Neural cell (in vitro differentiated cells): Measurements from ENCODE around the gene CD200. TPM values are rescaled to one million over a fixed set of nuclear protein-coding genes. Genes with fewer than 3 reads are reported as not detected.
A peak's percentile ranks its signal among the peaks of the same experiment; 100 is the strongest.
"Not testable (repeated sequence)": the region's sequence is repeated elsewhere in the genome, so short reads cannot be mapped to it uniquely, and the experiment has no call there.

Source experiments
- H2AFZ ChIP-seq: fragments of 200-600, 300-800 bp; sonication (generic), shearing (Covaris generic); 2 replicates; pipeline ENCODE4 v1.6.0; 2014; ENCODE audit warnings: low read depth, mild to moderate bottlenecking, antibody characterized with exemption, low read length, moderate library complexity
- H3F3A ChIP-seq: fragments of 200-600 bp; shearing (Covaris generic); 2 replicates; pipeline ENCODE4 v1.6.1; 2016; ENCODE audit warnings: mild to moderate bottlenecking, moderate library complexity, mixed read lengths, antibody characterized with exemption, low read length; ENCODE audit not compliant: insufficient read depth, poor library complexity, severe bottlenecking
- H3K27ac ChIP-seq: fragments of 200-600, 300-800 bp; sonication (generic), shearing (Covaris generic); 2 replicates; pipeline ENCODE4 v1.5.1; 2014; ENCODE audit warnings: mild to moderate bottlenecking, low read length, moderate library complexity
- H3K27me3 ChIP-seq: fragments of 300-800, 200-600 bp; sonication (generic), shearing (Covaris generic); 2 replicates; pipeline ENCODE4 v1.6.0; 2014; ENCODE audit warnings: mild to moderate bottlenecking, low read depth, low read length, moderate library complexity; ENCODE audit not compliant: insufficient read depth
- H3K36me3 ChIP-seq: fragments of 300-800, 200-600 bp; sonication (generic), shearing (Covaris generic); 2 replicates; pipeline ENCODE4 v1.5.1; 2014; ENCODE audit warnings: mild to moderate bottlenecking, antibody characterized with exemption, low read length, moderate library complexity; ENCODE audit not compliant: insufficient read depth
- H3K4me2 ChIP-seq: fragments of 300-800, 200-600 bp; sonication (generic), shearing (Covaris generic); 2 replicates; pipeline ENCODE4 v1.6.0; 2014; ENCODE audit warnings: mild to moderate bottlenecking, low read length
- H3K4me3 ChIP-seq: fragments of 300-800, 200-600 bp; sonication (generic), shearing (Covaris generic); 2 replicates; pipeline ENCODE4 v1.5.1; 2014; ENCODE audit warnings: mild to moderate bottlenecking, low read length, moderate library complexity
- H3K79me2 ChIP-seq: fragments of 200-600 bp; shearing (Covaris generic); replicated peaks from 2 replicates; pipeline ENCODE4 v1.6.0; 2014; ENCODE audit warnings: mild to moderate bottlenecking, low read length, moderate library complexity; ENCODE audit not compliant: insufficient read depth
- H3K9ac ChIP-seq: fragments of 300-800, 200-600 bp; sonication (generic), shearing (Covaris generic); 2 replicates; pipeline ENCODE4 v1.6.1; 2016; ENCODE audit warnings: mild to moderate bottlenecking, low read length, mixed read lengths
- H3K9me2 ChIP-seq: fragments of 200-600 bp; shearing (Covaris generic); 2 replicates; pipeline ENCODE4 v1.6.1; 2016; ENCODE audit warnings: mild to moderate bottlenecking, low read length, mixed read lengths; ENCODE audit not compliant: insufficient read depth
- H3K9me3 ChIP-seq: fragments of 200-600, 300-800 bp; sonication (generic), shearing (Covaris generic); 2 replicates; pipeline ENCODE4 v1.6.1; 2016; ENCODE audit warnings: mild to moderate bottlenecking, mixed run types, low read length, moderate library complexity, mixed read lengths
- H4K20me1 ChIP-seq: fragments of 200-600 bp; shearing (Covaris generic); 2 replicates; pipeline ENCODE4 v1.6.1; 2016; ENCODE audit warnings: mild to moderate bottlenecking, mixed run types; ENCODE audit not compliant: insufficient read depth
- EP300 ChIP-seq: fragments of 450-650 bp; conservative IDR thresholded peaks from 2 replicates; pipeline ENCODE4 v1.6.1; 2014; ENCODE audit warnings: antibody characterized with exemption, mild to moderate bottlenecking, moderate library complexity; ENCODE audit not compliant: poor library complexity, severe bottlenecking
- EZH2 ChIP-seq: fragments of 200-600, 300-800 bp; shearing (Covaris generic), sonication (generic); IDR thresholded peaks from 2 replicates; pipeline ENCODE4 v1.6.1; 2014; ENCODE audit warnings: antibody characterized with exemption, low read length, borderline replicate concordance, mild to moderate bottlenecking; ENCODE audit not compliant: insufficient read depth, poor library complexity, severe bottlenecking
- MXI1 ChIP-seq: fragments of 450-650 bp; conservative IDR thresholded peaks from 2 replicates; pipeline ENCODE4 v1.6.1; 2014; ENCODE audit warnings: antibody characterized with exemption, mild to moderate bottlenecking; ENCODE audit not compliant: poor library complexity, severe bottlenecking
- POLR2AphosphoS5 ChIP-seq: IDR thresholded peaks from 2 replicates; pipeline ENCODE4 v1.6.1; 2012
- RAD21 ChIP-seq: fragments of 450-650 bp; conservative IDR thresholded peaks from 2 replicates; pipeline ENCODE4 v1.6.1; 2014; ENCODE audit warnings: antibody characterized with exemption, mild to moderate bottlenecking, moderate library complexity
- SMC3 ChIP-seq: fragments of 450-650 bp; conservative IDR thresholded peaks from 2 replicates; pipeline ENCODE4 v1.6.1; 2014; ENCODE audit warnings: antibody characterized with exemption, mild to moderate bottlenecking, moderate library complexity; ENCODE audit not compliant: poor library complexity
- TAF1 ChIP-seq: IDR thresholded peaks from 2 replicates; pipeline ENCODE4 v1.6.1; 2012; ENCODE audit warnings: low read depth
- polyA plus RNA-seq: library from polyadenylated mRNA; depleted of rRNA; stranded (reverse); fragments of >200 nt; gene quantifications from 2 replicates; pipeline ENCODE4 v1.2.3, GENCODE V29; 2014
- TF ChIP-seq, protein P1 (sequence below): fragments of 450-650 bp; IDR thresholded peaks from 2 replicates; pipeline ENCODE4 v1.5.1; 2014; ENCODE audit warnings: antibody characterized with exemption, mild to moderate bottlenecking, moderate library complexity; ENCODE audit not compliant: poor library complexity, severe bottlenecking
- TF ChIP-seq, protein P2 (sequence below): IDR thresholded peaks from 2 replicates; pipeline ENCODE4 v1.6.1; 2012; ENCODE audit warnings: borderline replicate concordance

Gene CD200
- polyA plus RNA-seq, 1 donor from 2014 or later, result 174 TPM

DNA sequence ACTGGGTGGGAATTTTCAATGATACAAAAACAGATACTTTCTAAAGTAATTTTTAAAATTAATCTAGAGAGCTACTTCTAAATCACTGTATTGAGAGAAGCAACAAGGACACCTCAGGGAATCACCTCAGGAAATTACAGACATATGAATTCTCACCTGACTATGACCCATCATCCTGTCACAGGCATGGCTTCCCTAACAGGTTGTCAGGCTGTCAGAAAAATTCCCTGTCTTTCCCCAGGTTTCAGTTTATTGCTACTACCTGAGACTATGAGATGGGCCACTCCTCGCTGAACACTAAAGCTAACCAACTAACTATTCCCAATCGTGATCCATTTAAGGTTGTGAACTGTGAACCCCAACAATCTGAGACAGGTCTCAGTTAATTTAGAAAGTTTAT is 66.1 kb downstream of the CD200 start:
- Histone ChIP-seq H3K9me2 (no peaks in the 10 kb centered on the region), H4K20me1 (no peaks in the 10 kb centered on the region), H3K27ac (peak overlapping the region; percentile 5), H3K79me2 (no peaks in the 10 kb centered on the region), H2AFZ (no peak overlapping the region), H3K4me3 (no peak overlapping the region), H3K9me3 (no peaks in the 10 kb centered on the region), H3K36me3 (no peaks in the 10 kb centered on the region), H3K9ac (no peak overlapping the region), H3K27me3 (no peaks in the 10 kb centered on the region), H3F3A (no peaks in the 10 kb centered on the region), H3K4me2 (no peak overlapping the region)
- no peak for TF ChIP-seq MXI1
- no peak for TF ChIP-seq EZH2
- no peak for TF ChIP-seq RAD21
- TF ChIP-seq, protein P1, sequence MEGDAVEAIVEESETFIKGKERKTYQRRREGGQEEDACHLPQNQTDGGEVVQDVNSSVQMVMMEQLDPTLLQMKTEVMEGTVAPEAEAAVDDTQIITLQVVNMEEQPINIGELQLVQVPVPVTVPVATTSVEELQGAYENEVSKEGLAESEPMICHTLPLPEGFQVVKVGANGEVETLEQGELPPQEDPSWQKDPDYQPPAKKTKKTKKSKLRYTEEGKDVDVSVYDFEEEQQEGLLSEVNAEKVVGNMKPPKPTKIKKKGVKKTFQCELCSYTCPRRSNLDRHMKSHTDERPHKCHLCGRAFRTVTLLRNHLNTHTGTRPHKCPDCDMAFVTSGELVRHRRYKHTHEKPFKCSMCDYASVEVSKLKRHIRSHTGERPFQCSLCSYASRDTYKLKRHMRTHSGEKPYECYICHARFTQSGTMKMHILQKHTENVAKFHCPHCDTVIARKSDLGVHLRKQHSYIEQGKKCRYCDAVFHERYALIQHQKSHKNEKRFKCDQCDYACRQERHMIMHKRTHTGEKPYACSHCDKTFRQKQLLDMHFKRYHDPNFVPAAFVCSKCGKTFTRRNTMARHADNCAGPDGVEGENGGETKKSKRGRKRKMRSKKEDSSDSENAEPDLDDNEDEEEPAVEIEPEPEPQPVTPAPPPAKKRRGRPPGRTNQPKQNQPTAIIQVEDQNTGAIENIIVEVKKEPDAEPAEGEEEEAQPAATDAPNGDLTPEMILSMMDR, result no peak
- TF ChIP-seq TAF1, result no peak
- no peak for TF ChIP-seq SMC3
- TF ChIP-seq EP300, result peak; percentile 81
- TF ChIP-seq POLR2AphosphoS5, result peak; percentile 37

- H2AFZ ChIP-seq, H3K9me3 ChIP-seq, H3K4me3 ChIP-seq, H3F3A ChIP-seq, H3K27me3 ChIP-seq, H3K4me2 ChIP-seq, H3K36me3 ChIP-seq, H3K79me2 ChIP-seq, H4K20me1 ChIP-seq, H3K9me2 ChIP-seq, H3K27ac ChIP-seq, H3K9ac ChIP-seq: not testable (repeated sequence)
Measured at GRCh38 chr3:112399554-112399953, 66.6 kb downstream of the CD200 start.

DNA sequence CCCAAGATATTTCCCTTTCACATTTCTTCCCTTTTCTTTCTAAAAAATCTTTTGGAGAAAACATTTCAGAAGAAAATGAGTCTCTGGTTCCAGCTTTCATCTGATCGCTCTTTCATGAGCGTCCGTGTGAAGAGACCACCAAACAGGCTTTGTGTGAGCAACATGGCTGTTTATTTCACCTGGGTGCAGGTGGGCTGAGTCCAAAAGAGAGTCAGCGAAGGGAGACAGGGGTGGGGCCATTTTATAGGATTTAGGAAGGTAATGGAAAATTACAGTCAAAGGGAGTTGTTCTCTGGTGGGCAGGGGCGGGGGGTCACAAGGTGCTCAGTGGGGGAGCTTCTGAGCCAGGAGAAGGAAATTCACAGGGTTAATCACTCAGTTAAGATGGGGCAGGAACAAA is 67.4 kb downstream of the CD200 start:
- not testable (repeated sequence) for H3K4me2 ChIP-seq, H4K20me1 ChIP-seq, H3K36me3 ChIP-seq, H3F3A ChIP-seq, H3K4me3 ChIP-seq, H3K9me2 ChIP-seq, H3K79me2 ChIP-seq, H3K27ac ChIP-seq, H3K9ac ChIP-seq, H3K27me3 ChIP-seq, H3K9me3 ChIP-seq, H2AFZ ChIP-seq

DNA sequence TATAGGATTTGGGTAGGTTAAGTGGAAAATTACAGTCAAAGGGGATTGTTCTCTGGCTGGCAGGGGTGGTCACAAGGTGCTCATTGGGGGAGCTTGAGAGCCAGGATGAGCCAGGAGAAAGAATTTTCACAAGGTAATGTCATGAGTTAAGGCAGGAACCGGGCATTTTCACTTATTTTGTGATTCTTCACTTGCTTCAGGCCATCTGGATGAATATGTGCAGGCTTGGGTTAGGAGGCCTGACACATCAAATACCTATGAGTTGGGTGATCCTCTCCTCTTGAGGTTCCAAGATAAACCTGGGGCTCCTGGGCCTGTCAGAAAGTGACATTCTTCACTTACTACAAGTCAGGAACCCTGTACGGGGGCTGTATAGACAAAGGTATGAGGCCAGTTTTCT is 68.7 kb downstream of the CD200 start:
- Histone ChIP-seq H3K9me2 (no peaks in the 10 kb centered on the region), H3F3A (no peaks in the 10 kb centered on the region)

More for the DNA sequence above, 68.7 kb downstream of the CD200 start:
- no peak overlapping the region for H2AFZ ChIP-seq
- H3K9me3 ChIP-seq, result no peaks in the 10 kb centered on the region
- H3K27me3 ChIP-seq, result no peaks in the 10 kb centered on the region
- no peaks in the 10 kb centered on the region for H3K36me3 ChIP-seq
- H3K27ac ChIP-seq, result no peak overlapping the region
- no peak overlapping the region for H3K9ac ChIP-seq
- TF ChIP-seq SMC3 (no peak), EZH2 (no peak), MXI1 (no peak), RAD21 (no peak), TAF1 (no peak), POLR2AphosphoS5 (no peak), EP300 (no peak)
- TF ChIP-seq, protein P1, result no peak
- TF ChIP-seq, protein P2, sequence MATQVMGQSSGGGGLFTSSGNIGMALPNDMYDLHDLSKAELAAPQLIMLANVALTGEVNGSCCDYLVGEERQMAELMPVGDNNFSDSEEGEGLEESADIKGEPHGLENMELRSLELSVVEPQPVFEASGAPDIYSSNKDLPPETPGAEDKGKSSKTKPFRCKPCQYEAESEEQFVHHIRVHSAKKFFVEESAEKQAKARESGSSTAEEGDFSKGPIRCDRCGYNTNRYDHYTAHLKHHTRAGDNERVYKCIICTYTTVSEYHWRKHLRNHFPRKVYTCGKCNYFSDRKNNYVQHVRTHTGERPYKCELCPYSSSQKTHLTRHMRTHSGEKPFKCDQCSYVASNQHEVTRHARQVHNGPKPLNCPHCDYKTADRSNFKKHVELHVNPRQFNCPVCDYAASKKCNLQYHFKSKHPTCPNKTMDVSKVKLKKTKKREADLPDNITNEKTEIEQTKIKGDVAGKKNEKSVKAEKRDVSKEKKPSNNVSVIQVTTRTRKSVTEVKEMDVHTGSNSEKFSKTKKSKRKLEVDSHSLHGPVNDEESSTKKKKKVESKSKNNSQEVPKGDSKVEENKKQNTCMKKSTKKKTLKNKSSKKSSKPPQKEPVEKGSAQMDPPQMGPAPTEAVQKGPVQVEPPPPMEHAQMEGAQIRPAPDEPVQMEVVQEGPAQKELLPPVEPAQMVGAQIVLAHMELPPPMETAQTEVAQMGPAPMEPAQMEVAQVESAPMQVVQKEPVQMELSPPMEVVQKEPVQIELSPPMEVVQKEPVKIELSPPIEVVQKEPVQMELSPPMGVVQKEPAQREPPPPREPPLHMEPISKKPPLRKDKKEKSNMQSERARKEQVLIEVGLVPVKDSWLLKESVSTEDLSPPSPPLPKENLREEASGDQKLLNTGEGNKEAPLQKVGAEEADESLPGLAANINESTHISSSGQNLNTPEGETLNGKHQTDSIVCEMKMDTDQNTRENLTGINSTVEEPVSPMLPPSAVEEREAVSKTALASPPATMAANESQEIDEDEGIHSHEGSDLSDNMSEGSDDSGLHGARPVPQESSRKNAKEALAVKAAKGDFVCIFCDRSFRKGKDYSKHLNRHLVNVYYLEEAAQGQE, result no peak
- H3K4me3 ChIP-seq, result no peak overlapping the region
- no peaks in the 10 kb centered on the region for H4K20me1 ChIP-seq
- H3K79me2 ChIP-seq, result no peaks in the 10 kb centered on the region
- H3K4me2 ChIP-seq, result no peak overlapping the region
